SKM-1 (cell line): ENCODE measurements around the gene SNX14.
"Not testable (repeated sequence)": the region's sequence is repeated elsewhere in the genome, so short reads cannot be mapped to it uniquely, and the experiment has no call there.

ENCODE experiments used
- DNase-seq: peaks from one replicate; lab custom pipeline; 2025; ENCODE audit not compliant: unreplicated experiment; lab: John Stamatoyannopoulos, UW

The SNX14 gene

DNA sequence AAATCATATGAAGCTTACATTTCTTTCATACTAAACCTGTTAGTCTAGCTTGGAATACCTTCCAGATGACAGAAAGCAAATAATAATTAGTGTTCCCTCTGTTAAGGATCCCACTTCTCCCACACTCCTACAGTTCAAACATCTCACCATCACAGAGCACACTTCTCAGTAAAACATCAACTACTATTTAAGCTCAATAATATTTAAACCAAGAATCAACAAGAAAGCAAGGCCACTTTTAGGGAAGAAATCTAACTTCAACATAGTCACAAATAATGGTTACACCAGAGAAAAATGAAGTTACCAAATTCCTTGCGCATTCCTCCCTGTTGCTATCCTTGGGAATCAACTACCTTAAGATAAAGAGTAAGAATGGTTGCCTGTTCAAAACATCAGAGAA, 1.6 kb downstream of the SNX14 start:
- no peak for DNase-seq

DNA sequence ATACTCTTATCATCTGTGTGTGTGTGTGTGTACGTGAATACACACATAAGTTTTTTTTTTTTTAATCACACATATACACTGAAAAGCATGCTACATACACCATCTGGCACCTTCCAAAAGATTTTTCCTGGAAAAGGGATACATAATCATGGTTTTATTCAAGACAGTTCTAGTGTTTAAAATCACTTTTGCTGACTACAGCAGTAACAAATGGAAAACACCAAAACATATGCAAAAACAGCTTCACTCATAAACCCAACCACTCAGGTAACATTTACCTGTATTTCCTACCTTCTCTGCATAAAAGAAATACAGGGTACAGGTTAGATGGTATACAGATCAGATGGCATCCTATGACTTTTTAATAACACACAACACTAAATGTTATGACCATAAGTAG, 2.5 kb downstream of the SNX14 start:
- no peak for DNase-seq

DNA sequence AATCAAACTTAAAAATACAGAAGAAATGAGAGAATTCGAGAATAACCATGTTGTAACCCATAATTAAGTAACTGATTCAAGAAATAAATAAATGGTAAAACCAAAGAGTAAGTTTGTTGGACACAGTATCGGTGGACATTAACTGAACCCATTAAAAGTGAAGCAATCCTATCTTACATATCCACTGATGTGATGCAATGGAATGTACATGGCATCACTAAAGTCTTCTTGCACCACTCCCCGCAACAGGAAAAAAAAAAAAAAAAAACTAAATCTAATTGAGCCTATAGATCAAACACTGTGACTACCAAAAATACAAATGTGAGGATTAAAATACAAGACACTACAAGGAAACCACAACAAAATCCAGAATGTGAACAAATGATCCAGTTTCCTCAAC, 7.9 kb downstream of the SNX14 start:
- DNase-seq, result no peak

DNA sequence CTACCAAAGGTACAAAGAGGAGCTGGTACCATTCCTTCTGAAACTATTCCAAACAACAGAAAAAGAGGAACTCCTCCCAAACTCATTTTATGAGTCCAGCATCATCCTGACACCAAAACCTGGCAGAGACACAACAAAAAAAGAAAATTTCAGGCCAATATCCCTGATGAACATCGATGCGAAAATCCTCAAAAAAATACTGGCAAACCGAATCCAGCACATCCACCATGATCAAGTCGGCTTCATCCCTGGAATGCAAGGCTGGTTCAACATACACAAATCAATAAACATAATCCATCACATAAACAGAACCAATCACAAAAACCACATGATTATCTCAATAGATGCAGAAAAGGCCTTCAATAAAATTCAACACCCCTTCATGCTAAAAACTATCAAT, 10.8 kb downstream of the SNX14 start:
- not testable (repeated sequence) for DNase-seq

DNA sequence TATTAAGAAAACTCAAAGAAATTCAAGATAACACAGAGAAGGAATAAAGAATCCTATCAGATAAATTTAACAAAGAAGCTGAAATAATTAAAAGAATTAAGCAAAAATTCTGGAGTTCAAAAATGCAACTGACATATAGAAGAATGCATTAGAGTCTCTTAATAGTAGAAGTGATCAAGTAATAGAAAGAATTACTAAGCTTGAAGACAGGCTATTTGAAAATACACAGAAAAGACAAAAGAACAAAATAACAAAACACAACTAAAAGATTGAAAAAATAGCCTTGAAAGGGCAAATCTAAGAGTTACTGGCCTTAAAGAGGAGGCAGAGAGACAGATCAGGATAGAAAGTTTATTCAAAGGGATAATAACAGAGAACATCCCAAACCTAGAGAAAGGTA, 12.1 kb downstream of the SNX14 start:
- DNase-seq, result no peak

DNA sequence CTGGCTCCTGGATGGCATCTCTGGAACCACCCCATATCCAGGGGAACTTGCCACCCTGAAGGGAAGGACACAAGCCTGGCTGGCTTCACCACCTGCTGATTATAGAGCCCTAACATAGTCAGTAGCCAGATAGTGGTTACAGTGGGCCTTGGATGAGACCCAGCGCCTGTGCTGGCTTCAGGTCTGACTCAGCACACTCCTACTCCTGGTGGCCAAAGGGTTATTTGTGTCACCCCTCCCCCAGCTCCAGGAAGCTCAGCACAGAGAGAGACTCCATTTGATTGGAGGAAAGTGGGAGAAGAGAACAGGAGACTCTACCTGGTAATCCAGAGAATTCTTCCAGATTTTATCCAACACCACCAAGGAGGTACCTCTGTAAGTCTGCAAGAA, 12.8 kb downstream of the SNX14 start:
- no peak for DNase-seq

DNA sequence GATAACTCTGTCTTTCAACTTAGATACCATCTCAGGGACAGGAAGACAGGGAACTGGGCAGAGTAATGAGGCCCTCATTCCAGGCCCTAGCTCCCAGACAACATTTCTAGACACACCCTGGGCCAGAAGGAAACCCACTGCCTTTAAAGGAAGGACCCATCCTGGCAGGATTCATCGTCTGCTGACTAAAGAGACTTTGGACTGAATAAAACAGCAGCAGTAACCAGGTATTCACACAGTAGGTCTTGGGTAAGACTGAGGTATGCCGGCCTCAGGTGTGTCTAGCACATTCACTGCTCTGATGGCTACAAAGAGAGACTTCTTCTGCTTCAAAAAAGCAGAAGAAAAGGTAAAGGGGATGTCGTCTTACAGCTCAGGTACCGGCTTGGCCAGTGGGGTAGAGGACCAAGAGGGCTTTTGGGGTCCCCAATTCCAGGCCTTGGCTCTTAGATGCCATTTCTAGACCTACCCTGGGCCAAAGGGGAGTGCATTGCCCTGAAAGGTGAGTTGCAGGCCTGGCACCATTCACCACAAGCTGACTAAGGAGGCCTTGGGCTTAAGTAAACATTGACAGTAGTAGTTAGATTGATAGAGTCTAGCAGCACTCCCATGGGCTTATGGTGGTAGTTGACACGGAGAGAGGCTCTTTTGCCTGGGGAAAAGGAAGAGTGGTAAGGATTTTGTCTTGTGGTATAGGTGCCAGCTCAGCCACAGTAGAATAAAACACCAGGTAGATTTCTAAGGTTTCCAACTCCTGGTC, 13.4 kb downstream of the SNX14 start:
- no peak for DNase-seq

DNA sequence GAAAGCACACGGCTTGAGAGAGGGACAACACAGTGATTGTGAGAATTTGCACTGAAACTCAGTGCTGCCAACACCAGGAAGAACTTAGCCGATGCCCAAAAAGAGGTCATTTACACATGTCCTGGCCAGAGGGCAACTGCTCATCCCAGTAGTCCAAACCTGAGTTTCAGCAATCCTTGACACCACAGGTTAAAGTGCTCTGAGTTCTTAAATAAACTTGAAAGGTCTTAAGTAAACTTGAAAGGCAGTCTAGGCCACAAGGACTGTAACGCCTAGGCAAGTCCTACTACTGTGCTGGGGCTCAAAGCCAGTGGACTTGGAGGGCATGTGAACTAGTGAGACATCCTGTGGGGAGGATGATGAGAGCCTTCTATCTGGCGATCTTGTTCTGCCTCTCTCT, 14.1 kb downstream of the SNX14 start:
- DNase-seq, result no peak

DNA sequence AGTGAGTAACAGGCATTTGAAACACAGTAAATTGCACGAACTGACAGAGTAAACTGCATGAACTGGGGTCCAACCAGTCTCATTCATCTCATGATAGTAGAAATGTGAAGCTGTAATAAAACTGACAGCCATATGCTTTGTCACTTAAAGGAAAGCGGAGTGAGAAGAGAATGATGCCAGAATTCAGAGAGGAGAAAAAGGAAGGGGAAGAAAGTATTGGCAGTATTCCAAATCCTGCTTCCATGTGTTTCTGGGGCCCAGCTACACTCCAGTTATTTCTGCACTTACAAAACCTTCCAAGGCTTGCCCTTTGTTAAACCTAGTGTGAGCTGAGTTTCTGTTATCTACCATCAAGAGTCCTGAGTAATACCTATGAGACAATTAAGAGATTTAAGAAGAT, 17.2 kb downstream of the SNX14 start:
- DNase-seq, result no peak

DNA sequence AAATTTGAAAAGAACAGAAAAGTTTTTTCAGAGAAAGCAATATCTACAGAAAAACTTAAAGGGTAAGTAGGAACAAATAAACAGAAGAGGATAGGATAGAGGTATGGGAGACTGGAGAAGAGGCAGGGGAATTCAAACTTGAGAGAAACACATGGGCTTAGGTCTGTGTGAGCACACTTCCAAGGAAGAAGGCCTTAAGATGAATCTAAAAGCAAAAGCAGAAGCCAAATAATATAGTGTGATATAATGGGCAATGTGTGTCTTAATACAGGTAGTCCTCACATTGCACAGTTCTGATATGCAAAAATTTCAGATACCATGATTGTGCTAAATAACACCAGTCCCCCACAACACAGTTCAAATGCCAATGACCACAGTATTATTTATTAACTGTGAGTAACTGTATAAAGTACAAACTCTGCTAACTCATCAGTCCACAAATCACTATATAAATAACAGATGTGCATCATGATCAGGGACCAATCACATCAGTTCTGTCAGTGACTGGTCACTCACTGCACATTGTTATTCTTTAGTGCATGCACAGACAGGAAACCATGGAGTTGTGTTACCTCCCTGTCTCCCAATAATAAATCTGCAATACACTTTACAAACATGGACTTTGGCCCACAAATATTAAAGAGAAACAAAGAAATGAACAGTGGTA, 18.6 kb downstream of the SNX14 start:
- DNase-seq, result no peak

DNA sequence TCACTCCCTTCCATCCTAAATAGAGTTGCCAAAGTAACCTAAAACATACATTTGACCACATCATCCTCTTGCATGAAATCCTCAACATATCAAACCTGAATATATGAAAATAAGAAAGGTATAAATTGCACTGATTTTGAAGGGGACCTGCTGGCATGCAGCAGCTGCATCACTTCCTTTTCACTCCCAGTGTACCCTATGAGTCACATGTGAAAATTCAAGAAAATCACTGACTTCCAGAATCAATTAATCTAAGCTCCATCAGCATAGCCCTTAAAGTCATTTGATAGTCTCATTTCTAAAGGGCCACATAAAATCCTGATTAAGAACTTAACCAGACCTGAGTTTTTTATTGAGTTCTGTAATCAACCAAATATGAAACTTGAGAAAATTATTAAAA, 24.3 kb downstream of the SNX14 start:
- DNase-seq, result no peak

DNA sequence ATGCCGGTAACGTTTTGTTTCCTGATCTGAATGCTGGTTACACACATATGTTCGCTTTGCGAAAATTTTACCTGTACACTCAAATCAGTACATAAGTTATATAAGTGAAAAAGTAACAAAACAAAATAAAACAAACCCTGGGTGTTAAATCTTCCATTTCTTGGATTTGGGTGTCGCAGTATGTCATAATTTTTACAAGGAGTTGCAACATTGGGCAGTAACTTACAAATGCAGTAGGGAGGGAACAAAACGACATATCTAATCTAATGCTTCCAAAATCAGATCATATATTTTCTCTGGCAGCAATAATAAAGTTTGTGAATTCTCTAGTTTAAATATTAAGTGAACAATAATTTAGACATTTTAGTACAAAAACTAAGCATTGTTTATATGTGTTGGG, 25.2 kb downstream of the SNX14 start:
- DNase-seq, result no peak

DNA sequence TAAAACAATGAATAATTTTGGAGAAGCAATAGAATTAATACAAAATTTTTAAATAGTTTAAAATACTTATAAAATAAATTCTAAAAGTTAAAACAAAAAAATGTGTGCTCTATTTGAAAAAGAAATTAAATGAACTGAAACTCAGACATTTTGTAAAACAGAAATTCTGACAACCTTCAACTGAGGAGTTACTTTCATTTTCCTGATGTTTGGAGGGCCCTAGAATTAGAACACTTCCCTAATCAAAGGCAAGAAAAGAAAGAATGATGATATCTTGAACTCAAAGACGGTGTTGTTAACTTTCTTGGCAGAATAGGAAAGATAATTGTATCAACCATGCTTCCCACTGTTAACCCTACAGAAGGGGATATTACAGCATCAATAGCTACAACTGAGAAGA, 27.9 kb downstream of the SNX14 start:
- DNase-seq, result no peak

DNA sequence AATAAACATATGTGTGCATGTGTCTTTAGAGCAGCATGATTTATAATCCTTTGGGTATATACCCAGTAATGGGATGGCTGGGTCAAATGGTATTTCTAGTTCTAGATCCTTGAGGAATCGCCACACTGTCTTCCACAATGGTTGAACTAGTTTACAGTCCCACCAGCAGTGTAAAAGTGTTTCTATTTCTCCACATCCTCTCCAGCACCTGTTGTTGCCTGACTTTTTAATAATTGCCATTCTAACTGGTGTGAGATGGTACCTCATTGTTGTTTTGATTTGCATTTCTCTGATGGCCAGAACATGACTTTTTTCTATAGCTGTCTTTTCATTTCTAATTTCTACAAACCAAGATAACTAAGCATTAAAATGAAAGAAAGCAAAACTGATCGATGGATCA, 29.4 kb downstream of the SNX14 start:
- DNase-seq, result not testable (repeated sequence)

DNA sequence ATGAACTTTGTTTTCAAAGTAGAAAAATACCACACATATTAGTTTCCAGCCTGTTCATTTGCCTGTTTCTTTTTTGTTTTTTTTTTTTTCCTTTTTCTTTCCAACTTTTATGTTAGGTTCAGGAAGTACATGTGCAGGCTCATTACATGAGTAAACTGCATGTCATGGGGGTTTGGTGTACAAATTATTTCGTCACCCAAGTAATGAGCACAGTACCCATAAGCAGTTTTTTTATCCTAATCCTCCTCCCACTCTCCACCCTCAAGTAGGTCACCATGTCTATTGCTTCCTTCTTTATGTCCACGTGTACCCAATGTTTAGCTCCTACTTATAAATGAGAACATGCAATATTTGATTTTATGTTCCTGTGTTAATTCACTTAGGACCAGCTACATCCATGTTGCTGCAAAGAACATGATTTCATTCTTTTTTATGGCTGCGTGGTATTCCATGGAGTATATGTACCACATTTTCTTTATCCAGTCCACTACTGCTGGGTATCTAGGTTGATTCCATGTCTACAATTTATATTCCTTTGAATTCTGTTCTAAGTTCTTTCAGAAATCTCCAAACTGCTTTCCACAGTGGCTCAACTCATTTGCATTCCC, 31.8 kb downstream of the SNX14 start:
- no peak for DNase-seq

DNA sequence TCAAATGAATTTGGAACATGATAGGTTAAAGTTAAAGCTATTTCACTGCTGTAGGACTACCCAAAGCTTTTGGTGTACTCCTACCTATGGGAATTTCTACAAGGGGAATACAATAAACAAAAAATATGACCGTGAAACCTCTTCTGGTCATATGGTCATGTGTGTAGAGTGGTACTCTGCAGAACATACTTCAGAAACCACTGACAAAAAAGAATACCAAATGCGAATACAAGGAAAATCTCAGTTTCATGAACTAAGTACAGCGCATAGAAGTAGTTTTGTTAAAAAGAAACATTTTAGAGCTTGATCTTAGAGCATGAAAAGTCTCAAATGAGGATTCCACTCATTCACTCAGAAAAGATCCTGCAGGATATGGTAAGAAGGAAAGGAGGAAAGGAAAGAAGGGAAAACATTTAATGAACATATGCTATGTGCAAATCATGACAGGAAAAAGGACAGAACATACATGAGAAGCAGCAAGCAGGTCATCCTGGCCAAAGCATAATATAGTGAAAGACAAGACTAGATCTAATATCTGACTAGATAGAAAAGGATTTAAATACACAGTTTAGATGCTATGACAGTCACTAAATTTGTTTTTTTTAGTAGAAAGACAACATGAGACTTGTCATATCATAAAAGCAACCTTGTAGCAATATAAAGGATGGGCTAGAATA, 36.5 kb downstream of the SNX14 start:
- no peak for DNase-seq

DNA sequence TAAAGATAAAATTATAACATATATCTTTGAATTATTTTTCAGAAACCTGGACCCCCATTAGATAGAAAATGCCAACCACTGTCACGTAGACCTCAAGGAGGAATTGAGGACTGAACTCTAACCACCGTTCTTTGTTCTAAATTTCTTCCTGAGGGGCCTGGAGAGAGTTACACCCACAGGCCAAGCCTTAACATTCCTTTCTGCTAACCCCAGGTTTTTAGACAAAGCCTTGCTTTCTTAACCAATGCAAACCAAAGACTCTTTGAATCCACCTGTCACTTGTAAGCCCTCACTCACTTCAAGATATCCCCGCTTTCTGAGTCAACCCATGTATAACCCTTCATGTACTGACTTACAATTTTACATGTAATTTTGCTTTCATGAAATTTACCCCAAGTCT, 41.0 kb downstream of the SNX14 start:
- no peak for DNase-seq

DNA sequence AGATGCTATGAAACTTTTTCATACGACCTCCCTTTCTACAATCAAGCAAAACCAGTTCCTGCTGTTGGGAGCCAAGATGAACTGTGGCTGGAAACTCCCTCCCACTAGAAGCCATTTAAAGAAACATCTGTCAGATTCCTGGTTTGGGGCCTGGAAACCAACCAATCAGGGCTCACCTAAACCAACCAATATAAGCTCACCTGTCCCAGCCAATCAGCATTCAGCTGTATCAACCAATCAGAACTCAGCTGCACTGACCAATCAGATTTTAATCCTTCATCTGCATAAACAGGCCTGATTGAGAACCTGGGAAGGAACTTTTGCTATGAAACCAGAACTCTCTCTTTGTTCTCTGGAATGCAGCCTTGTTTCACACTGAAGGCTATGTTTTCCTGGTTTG, 42.4 kb downstream of the SNX14 start:
- DNase-seq, result no peak

DNA sequence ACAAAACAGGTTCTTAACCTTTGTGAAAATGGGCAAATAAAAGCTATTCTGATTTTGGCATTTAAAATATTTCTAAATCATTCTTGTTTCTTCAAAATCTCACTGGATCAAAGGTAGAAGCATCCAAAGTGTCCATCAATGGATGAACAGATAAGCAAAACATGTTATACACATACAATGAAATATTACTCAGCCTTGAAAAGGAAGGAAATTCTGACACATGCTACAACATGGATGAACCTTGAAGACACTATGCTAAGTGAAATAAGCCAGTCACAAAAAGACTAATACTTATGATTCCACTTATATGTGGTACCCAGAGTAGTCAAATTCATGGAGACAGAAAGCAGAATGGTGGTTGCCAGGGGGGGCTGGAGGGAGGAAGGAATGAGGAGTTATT, 45.9 kb downstream of the SNX14 start:
- no peak for DNase-seq

DNA sequence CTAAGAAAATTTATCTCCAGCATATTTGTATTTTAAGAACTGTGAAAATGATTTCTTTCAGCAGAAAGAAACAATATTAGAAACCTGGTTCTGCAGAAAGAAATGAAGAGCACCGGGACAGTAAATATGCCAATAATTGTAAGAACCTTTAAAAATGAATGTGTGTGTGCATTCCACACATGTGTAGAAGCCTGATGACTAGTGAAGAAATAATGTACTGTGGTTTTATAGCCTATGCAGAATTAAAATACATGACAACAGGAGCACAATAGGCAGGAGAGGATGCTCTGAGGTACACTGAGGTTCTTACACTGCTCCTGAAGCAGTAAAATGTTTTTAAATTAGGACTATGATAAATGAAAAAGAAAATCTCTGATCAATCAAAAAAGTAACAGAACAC, 48.9 kb downstream of the SNX14 start:
- no peak for DNase-seq

DNA sequence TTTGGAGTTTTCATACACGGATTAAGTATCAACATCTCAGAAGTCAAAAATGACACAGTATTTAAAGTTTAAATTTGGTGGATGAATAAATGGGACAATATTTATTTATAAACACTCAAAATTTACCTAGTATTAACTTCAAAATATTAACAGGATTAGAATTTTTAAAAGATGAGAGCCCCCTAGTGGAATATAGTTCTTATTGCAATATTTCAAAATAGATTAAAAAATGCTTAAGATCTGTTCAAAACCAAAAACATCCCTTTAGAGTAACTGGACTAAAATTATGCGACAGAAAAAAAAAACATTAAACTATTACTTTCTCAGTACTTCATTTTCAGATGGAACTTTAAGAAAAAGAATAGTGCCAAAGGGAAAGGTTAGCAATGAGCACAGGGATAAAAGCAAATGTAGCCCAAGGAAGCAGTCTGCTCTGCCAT, 56.6 kb downstream of the SNX14 start:
- peak; percentile 9 for DNase-seq

DNA sequence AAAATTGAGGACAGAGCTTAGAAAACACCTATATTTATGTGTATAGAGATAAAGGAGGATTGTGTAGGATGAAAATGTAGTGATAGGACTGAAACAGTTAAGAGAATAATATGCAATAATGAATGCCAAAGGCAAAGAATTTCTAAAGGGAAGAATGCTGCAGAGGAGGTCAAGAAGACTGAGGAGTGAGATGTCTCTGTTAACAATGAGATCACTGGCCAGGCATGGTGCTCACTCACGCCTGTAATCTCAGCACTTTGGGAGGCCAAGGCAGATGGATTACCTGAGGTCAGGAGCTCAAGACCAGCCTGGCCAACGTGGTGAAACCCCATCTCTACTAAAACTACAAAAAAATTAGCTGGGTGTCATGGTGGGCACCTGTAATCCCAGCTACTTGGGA, 69.4 kb downstream of the SNX14 start:
- DNase-seq, result not testable (repeated sequence)
